ENCODE results near the gene ALPL.
"Not testable (repeated sequence)": the region's sequence is repeated elsewhere in the genome, so short reads cannot be mapped to it uniquely, and the experiment has no call there.

The ALPL gene

GRCh38 chr1:21509351-21510112, at the start of gene ALPL:
Gene ALPL (plus strand): TSS chr1:21509423. CDS start chr1:21554082, 44,659 bp downstream.
- DNase-seq: no peak

DNA sequence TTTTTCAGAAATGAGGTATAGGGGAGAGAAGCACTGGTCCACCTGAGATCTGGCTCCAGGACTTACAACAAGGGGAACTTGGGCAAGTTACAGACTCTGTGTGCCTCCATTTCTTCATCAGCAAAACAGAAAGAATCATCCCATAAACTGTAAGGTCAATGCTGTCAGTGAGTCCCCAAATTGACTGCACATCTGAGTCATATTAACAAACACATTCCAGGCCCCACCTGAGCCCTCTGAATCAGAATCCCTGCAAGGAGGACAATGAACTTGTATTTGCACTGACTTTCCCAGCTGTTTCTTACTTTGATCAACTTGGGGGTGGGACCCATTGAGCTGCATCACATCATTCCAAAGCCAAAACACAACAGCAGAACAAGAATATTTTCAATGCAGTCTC, 44.1 kb upstream of the ALPL start:
- not testable (repeated sequence) for DNase-seq

GRCh38 chr1:21467946-21468345, 41.3 kb upstream of the ALPL start:
- not testable (repeated sequence) for DNase-seq

DNA sequence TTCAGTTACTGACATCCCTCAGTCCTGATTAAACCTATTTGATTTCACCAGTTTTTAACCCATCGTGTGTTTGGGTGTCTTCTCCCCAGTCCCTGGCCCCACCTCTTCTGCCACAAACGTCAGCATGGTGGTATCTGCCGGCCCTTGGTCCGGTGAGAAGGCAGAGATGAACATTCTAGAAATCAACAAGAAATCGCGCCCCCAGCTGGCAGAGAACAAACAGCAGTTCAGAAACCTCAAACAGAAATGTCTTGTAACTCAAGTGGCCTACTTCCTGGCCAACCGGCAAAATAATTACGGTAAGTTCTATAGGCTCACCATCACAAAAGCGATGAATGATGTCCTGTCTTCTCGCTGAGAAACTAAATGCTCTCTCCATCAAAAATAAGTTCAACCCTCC, 40.6 kb upstream of the ALPL start:
- DNase-seq: no peak

DNA sequence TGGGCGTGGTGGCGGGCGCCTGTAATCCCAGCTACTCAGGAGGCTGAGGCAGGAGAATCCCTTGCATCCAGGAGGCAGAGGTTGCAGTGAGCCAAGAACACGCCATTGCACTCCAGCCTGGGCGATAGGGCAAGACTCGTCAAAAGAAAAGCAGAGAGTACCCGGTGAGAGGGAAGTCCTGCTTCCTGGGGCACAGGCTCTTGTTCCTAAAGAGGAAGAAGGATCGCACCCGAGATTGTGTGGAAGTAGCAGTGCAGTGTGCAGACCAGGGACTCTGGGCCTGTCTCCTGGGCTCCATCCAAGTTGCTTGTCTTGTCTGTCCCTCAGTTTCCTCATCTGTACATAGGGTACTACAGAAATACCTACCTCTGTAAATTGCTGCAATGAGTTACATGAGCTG, 39.6 kb upstream of the ALPL start:
- DNase-seq: no peak

DNA sequence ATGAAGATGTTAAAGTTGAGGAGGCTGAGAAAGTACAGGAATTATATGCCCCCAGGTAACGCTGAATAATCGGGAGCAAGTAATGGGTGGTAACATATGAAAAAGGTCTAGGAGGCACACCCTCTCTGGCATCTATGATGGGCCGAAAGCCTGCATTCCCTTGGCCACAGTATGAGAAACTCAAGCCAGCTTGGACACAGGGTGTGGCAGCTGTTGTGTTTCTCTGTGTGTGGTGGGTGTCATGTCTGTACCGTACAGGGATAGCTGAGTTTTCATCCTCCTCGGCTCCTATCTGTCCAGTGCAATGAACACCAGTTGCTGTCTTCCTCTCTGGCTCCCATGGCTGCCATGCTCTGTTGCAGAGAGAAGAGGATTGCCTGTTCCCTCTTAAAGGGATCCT, 36.4 kb upstream of the ALPL start:
- DNase-seq: no peak

DNA sequence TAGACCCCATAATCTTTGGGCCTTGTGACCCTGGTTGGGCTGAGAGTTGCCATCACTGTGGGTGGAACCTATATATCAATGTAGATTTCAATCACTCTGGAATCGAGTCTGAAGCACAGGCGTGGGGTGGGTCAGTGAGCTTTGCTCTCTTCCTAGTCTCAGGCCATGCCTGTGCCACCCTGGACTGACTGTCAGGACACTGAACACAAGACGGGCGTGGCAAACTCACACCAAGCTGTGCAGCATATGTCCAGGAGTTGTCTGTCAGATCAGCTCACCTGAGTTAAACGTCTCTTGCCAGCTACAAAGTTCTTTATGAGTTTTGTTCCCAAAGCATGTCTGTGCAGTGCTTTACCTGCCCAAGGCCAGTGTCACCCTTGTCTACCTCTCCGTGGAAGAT, 30.9 kb upstream of the ALPL start:
- DNase-seq: no peak

DNA sequence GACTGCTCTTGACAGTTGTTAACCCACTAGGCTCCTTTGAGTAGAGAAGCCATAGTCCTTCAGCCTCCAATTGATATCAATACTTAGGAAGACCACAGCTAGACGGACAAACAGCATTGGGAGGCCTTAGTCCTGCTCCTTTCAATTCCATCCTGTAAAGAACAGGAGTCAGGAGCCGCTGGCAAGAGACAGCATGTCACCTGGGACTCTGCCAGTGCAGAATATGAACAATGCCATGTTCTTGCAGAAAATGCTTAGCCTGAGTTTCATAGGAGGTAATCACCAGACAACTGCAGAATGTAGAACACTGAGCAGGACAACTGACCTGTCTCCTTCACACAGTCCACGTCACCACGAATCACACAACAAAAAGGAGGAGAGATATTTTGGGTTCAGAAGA, 25.3 kb upstream of the ALPL start:
- DNase-seq: not testable (repeated sequence)

DNA sequence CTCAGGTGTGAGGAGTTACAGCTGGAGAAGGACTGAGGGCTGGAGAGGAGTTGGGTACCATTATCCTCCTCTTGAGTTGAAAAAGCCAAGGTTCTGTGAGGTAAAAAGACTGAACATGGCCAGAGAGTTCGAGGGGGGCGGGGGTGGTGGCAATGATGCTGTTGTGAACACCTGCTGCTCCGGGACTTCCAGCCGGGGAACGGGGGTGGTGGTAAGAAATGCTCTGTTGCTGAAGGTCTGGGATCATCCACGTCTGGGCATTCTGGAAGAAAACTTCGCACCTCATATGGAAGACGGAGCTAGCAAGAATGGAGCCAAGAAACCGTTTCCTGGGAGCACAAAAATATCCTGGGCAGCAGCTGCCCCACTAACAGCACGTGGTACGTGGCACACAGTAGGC, 20.1 kb upstream of the ALPL start:
- no peak for DNase-seq

DNA sequence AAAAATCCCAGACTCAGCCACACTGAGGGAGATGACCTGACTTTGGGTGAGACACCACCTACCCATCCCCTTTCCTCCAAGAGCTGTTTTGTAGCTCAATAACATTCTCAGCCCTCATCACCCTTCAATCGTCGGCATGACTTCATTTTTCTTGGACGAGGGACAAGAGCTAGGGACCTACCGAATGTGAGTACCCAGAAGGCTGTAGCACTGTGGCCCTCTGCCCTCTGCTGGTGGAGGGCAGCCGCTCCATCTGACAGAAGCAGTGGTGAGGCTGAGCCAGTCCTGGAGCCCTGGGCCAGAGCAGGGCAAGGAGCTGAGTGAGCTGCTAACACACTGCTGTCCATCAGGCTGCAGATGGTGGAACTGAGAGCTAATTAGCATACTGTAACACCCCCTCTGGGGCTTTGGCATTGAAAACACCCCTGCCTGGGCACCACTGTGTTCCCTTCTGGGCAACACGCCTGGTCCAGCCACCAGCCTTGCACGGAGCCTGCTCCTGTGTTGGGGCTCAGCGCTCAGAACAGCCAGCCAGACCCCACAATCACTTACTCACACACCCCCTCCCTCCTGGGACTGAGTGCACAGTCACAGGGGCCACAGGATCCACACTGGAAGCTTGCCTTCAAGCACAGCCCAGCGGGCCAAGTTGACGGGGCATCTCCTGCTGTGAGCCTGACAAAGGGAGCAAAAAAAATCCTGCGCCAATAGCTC, 18.3 kb upstream of the ALPL start:
- DNase-seq: no peak

DNA sequence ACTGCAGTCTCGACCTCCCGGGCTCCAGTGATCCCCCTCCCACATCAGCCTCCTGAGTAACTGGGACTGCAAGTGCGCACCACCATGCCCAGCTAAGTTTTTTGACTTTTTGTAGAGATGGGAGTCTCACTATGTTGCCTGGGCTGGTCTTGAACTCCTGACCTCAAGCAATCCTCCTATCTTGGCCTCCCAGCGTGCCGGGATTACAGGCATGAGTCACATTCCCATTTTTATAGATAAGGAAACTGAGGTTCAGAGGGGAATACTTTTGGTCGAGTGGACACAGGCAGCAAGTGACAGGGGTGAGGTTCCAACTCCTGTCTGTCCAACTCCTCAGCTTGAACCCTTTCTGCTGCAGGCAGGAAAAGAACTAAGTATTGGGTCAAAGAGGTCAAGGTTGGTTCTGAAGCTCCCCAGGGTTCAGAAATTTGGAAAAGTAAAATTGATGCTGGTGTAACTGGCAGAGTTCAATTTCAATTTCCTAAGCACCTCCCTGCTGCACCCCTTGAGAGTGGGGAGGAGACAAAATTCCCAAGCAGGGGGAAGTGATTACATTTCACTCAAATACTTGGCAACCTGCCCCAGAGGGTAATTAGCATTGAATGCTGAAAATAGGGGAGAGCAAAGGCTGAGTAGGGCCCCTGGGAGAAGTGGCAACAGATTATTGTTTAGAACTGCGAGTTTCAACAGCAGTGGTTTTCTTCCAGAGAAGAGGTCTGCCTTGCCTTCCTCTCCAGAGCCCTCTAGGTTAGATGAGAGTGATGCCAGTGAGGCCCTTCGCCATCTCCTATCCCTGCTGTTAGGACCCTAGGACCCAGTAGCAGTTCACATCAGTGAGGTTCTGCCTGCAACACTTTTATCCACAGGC, 17.5 kb upstream of the ALPL start:
- DNase-seq: no peak

GRCh38 chr1:21492356-21492625, 16.9 kb upstream of the ALPL start:
- DNase-seq: no peak

- DNase-seq: no peak
These were observed 15.0 kb upstream of the ALPL start for GRCh38 chr1:21494196-21494595.

DNA sequence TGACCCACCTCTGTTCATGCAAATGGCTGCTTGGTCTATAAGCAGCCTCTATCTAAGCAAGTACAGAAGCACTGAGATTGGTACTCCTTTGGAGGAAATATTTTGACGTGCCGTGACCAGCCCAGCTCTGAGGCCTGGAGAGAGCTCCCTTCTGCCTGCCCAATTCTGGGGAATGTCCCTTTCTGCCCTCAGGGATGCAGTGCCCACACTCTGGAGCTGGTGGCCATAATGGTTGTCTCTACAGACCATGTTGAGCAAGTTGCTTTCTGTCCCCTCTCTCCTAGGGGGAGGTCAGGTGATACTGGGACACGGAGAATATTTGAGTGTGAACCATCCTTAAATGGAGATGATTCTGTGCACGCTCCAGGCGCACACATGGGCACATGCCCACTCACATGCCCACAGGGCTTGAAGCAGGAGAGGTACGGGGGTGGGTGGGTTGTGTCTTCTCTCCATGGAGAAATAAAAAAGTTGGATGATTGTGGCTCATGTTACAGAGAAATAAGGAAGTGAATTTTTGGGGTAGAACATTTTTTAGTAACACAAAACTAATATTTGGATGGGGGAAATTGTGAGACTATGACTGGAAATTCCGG, 13.9 kb upstream of the ALPL start:
- DNase-seq: no peak

- no peak for DNase-seq
These were observed 13.2 kb upstream of the ALPL start for GRCh38 chr1:21496063-21496462.

DNA sequence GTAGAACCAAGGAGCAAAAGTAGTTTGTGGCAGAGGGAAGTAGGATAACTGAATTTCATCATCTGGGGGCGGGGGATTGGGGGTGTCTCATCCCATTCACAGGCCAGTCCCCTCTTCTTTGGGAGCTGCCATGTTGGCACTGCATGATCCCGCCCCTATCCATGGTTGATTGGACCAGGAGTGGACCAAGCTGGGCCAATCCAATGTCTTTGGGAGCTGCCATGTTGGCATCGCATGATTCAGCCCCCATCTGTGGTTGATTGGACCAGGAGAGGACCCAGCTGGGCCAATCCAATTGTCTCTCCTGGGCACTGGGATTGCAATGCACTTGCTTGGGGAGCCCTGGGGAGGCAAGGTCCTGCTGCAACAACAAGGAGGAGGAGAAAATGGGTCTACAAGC, 12.3 kb upstream of the ALPL start:
- DNase-seq: no peak

DNA sequence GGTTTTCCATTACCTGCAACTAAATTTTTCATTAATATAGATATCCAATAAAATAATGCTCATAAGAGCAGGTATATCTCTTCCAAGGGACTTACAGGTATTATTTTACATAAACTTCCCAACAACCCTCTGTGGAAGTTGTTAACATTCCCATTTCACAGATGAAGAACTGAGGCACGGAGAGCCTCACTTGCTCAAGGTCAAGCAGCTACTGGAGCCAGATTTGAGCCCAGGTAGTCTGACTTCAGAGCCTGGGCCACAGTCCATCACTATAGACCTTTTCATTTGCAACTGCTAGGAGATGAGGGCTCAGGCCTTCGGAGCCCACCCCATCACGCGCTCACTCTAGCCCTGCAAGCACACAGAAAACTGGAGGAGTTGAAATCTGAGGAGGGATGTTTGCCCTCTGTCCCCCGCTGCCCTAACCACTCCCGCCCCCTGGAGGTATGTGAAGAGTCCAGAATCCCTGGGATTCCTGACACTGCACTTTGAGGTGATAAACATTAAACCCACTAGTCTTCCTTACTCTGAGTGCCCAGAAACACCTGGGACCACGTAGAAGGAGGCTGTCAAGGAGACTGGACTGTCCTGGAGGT, 11.7 kb upstream of the ALPL start:
- no peak for DNase-seq

GRCh38 chr1:21499283-21499950, 9.8 kb upstream of the ALPL start:
- no peak for DNase-seq

GRCh38 chr1:21503706-21504377, 5.4 kb upstream of the ALPL start:
- DNase-seq: no peak

GRCh38 chr1:21506804-21507203, 2.4 kb upstream of the ALPL start:
- DNase-seq: no peak

DNA sequence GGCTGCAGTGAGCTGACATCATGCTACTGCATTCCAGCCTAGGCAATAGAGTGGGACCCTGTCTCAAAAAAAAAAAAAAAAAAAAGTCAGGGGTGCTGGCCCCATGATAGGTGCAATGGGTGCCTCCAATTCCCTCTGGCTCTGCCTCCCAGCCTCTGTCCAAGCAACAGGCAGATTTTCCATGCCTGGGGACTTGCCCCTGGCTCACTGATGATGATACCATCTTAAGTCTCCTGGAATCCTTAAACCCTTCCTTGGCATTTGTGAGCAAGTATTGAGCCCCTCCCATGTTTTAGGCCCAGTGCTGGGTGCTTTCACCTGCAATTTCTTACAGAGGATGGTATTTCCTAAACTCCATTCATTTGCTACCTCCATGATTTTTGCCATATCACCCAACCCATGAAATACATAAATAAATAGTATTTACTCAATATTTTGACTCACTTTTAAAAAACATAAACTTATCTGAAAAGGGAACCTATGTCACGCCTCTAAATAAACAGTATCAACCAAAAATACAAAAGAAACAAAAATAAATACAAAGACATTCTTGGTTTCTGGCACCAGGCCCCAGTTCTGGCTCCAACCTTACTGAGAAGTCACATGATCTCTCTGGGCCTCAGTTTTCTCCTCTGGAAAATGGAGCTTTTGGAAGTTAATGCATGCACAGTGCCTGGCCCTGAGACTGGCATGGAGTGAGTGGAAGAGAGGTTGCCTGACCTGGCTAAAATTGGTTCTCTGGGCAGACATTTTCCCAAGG, 1.5 kb upstream of the ALPL start:
- DNase-seq: no peak

Data from right forelimb (tissue), 1 donor.